Fibroblast of lung (primary cell): Measurements from ENCODE around the gene GALNT7. TPM values are rescaled to one million over a fixed set of nuclear protein-coding genes. Genes with fewer than 3 reads are reported as not detected.
A peak's percentile ranks its signal among the peaks of the same experiment; 100 is the strongest.

Source experiments
- DNase-seq, 2 donors: peaks; one replicate each; pipeline versions ENCODE4 v3.0.0 to v3.0.0-alpha.2; 2010; ENCODE audit warnings: low read depth in 2 of 2
- H2AFZ ChIP-seq: 2 replicates; pipeline ENCODE4 v1.5.1; 2012; ENCODE audit warnings: low read length, control low read depth, inconsistent platforms
- H3K27ac ChIP-seq: 2 replicates; pipeline ENCODE4 v1.5.1; 2011; ENCODE audit warnings: low read length, control low read depth; ENCODE audit not compliant: insufficient read depth
- H3K27me3 ChIP-seq: 2 replicates; pipeline ENCODE4 v1.5.1; 2011; ENCODE audit warnings: mild to moderate bottlenecking, low read length; ENCODE audit not compliant: control insufficient read depth, insufficient read depth
- H3K36me3 ChIP-seq: 2 replicates; pipeline ENCODE4 v1.5.1; 2011; ENCODE audit warnings: low read length; ENCODE audit not compliant: control insufficient read depth, insufficient read depth
- H3K4me1 ChIP-seq: 2 replicates; pipeline ENCODE4 v1.5.1; 2011; ENCODE audit warnings: low read length; ENCODE audit not compliant: control insufficient read depth, insufficient read depth; ENCODE audit errors: extremely low read depth
- H3K4me2 ChIP-seq: 2 replicates; pipeline ENCODE4 v1.5.1; 2011; ENCODE audit warnings: low read length, control low read depth; ENCODE audit not compliant: insufficient read depth; ENCODE audit errors: extremely low read depth
- H3K4me3 ChIP-seq, 4 experiments: fragments of 200-600 bp in 1 of 4; sonication (generic) in 1 of 4; replicated peaks in 1 of 4; 2 replicates each; pipeline ENCODE4 v1.5.1; 2011 to 2016; ENCODE audit warnings: low read length in 4 of 4, low read depth in 3 of 4, mild to moderate bottlenecking in 3 of 4, control low read depth in 2 of 4, inconsistent platforms in 1 of 4, mixed read lengths in 1 of 4; ENCODE audit not compliant: insufficient read depth in 1 of 4; ENCODE audit errors: control extremely low read depth in 1 of 4
- H3K79me2 ChIP-seq: 2 replicates; pipeline ENCODE4 v1.5.1; 2012; ENCODE audit warnings: mild to moderate bottlenecking, low read length, inconsistent platforms; ENCODE audit not compliant: control insufficient read depth, insufficient read depth
- H3K9ac ChIP-seq: 2 replicates; pipeline ENCODE4 v1.5.1; 2011; ENCODE audit warnings: mild to moderate bottlenecking, low read length, control low read depth; ENCODE audit not compliant: insufficient read depth
- H3K9me3 ChIP-seq: 2 replicates; pipeline ENCODE4 v1.5.1; 2012; ENCODE audit warnings: low read depth, low read length; ENCODE audit not compliant: control insufficient read depth, insufficient read depth
- H4K20me1 ChIP-seq: 2 replicates; pipeline ENCODE4 v1.5.1; 2011; ENCODE audit warnings: low read length; ENCODE audit not compliant: control insufficient read depth, insufficient read depth; ENCODE audit errors: extremely low read depth
- CTCF ChIP-seq, 2 donors: IDR thresholded peaks in 1 of 2; conservative IDR thresholded peaks in 1 of 2; 1 replicate in 1 of 2; 2 replicates in 1 of 2; pipeline ENCODE4 v1.5.1; 2011 to 2012; ENCODE audit warnings: low read length in 2 of 2, control low read depth in 1 of 2, inconsistent platforms in 1 of 2, low read depth in 1 of 2, mild to moderate bottlenecking in 1 of 2
- EZH2 ChIP-seq: IDR thresholded peaks from 2 replicates; pipeline ENCODE4 v1.5.1; 2012; ENCODE audit warnings: low read length, control low read depth, mild to moderate bottlenecking; ENCODE audit errors: missing control alignments
- polyA plus RNA-seq, 2 donors: library from polyadenylated mRNA; depleted of rRNA in 1 of 2; stranded (reverse) in 1 of 2; unstranded in 1 of 2; fragments of >200 nt; gene quantifications; 2 replicates each; pipeline ENCODE4 v1.2.1, GENCODE V29; 2011 to 2012; ENCODE audit warnings: missing spikeins in 1 of 2
- total RNA-seq: library from RNA; depleted of rRNA; stranded (reverse); fragments of >200 nt; gene quantifications from 2 replicates; pipeline ENCODE4 v1.2.1, GENCODE V29; 2014

Gene GALNT7
- total and polyA plus RNA-seq, 2 donors (not counting 1 experiment from before 2014, with no cell fraction given) = 40.4 to 45.4 TPM

GRCh38 chr4:173257732-173258717 is 89.4 kb downstream of the GALNT7 start:
- Histone ChIP-seq H3K79me2 (no peaks in the 10 kb centered on the region), H3K27me3 (no peaks in the 10 kb centered on the region), H3K9me3 (no peaks in the 10 kb centered on the region), H3K4me3 (no peak overlapping the region), H3K4me1 (no peaks in the 10 kb centered on the region), H3K27ac (no peak overlapping the region), H3K9ac (no peak overlapping the region), H4K20me1 (no peaks in the 10 kb centered on the region), H3K36me3 (no peaks in the 10 kb centered on the region), H3K4me2 (no peak overlapping the region), H2AFZ (no peak overlapping the region)
- DNase-seq = peak; percentile 61 to 83
- TF ChIP-seq CTCF (conservative IDR thresholded peaks at IDR 0.05 in 1 of 2, IDR thresholded peaks at IDR 0.05 in 1 of 2; ENCODE audit: low read depth in 1 of 2, low read length in 2 of 2) (peak; percentile 88 to 94), EZH2 (no peak)

- H3K27ac ChIP-seq = no peak overlapping the region
- TF ChIP-seq CTCF (conservative IDR thresholded peaks at IDR 0.05 in 1 of 2, IDR thresholded peaks at IDR 0.05 in 1 of 2; ENCODE audit: low read depth in 1 of 2, low read length in 2 of 2) = no peak
- no peak for TF ChIP-seq EZH2
- H3K27me3 ChIP-seq = no peaks in the 10 kb centered on the region
- no peak overlapping the region for H2AFZ ChIP-seq
- H3K4me1 ChIP-seq = no peaks in the 10 kb centered on the region
- DNase-seq = no peak
- no peaks in the 10 kb centered on the region for H3K9me3 ChIP-seq
- no peak overlapping the region for H3K4me2 ChIP-seq
- H3K4me3 ChIP-seq = no peak overlapping the region
- H4K20me1 ChIP-seq = no peaks in the 10 kb centered on the region
- no peaks in the 10 kb centered on the region for H3K79me2 ChIP-seq
- no peaks in the 10 kb centered on the region for H3K36me3 ChIP-seq
- H3K9ac ChIP-seq = no peak overlapping the region
Measured at GRCh38 chr4:173258866-173259265, 90.3 kb downstream of the GALNT7 start.

GRCh38 chr4:173259310-173259709 is 90.7 kb downstream of the GALNT7 start:
- TF ChIP-seq CTCF (conservative IDR thresholded peaks at IDR 0.05 in 1 of 2, IDR thresholded peaks at IDR 0.05 in 1 of 2; ENCODE audit: low read depth in 1 of 2, low read length in 2 of 2) (peak; percentile 17 to 31), EZH2 (no peak)
- H3K36me3 ChIP-seq = no peaks in the 10 kb centered on the region
- no peak overlapping the region for H3K27ac ChIP-seq
- peaks cover 2% of the 10 kb centered on the region for H3K4me1 ChIP-seq
- no peak overlapping the region for H2AFZ ChIP-seq
- no peaks in the 10 kb centered on the region for H4K20me1 ChIP-seq
- H3K9ac ChIP-seq = no peak overlapping the region
- no peaks in the 10 kb centered on the region for H3K9me3 ChIP-seq
- H3K79me2 ChIP-seq = no peaks in the 10 kb centered on the region
- no peak overlapping the region for H3K4me2 ChIP-seq
- no peak for DNase-seq
- no peak overlapping the region for H3K4me3 ChIP-seq
- no peaks in the 10 kb centered on the region for H3K27me3 ChIP-seq
